Measurements from ENCODE around the gene GALNT10. TPM values are rescaled to one million over a fixed set of nuclear protein-coding genes. Genes with fewer than 3 reads are reported as not detected.

The GALNT10 gene
- total RNA-seq, 1 experiment from 2014 or later = 27.8 TPM

GRCh38 chr5:154313360-154314017, 123.0 kb downstream of the GALNT10 start:
- Histone ChIP-seq H3K9me3 (ENCODE audit: control insufficient read depth in 1 of 2, insufficient read depth in 1 of 2, low read depth in 1 of 2, low read length in 2 of 2) (no peaks in the 10 kb centered on the region), H3K9me2 (ENCODE audit: insufficient read depth) (no peaks in the 10 kb centered on the region), H3K36me3 (ENCODE audit: control insufficient read depth in 1 of 2, insufficient read depth in 2 of 2, low read length in 2 of 2) (no peaks in the 10 kb centered on the region), H3K27me3 (ENCODE audit: insufficient read depth, low read length) (no peaks in the 10 kb centered on the region), H3K4me1 (ENCODE audit: control insufficient read depth in 1 of 2, insufficient read depth in 2 of 2, low read length in 2 of 2) (no peaks in the 10 kb centered on the region), H3K79me2 (ENCODE audit: insufficient read depth, low read length) (no peaks in the 10 kb centered on the region), H3K4me2 (ENCODE audit: low read length) (no peak overlapping the region), H3K9ac (ENCODE audit: low read length) (no peak overlapping the region), H3K27ac (ENCODE audit: low read depth, low read length) (no peak overlapping the region), H2AFZ (ENCODE audit: low read depth, low read length, poor library complexity, severe bottlenecking) (no peak overlapping the region), H3K4me3 (replicated peaks in 1 of 2; ENCODE audit: low read depth in 1 of 2, low read length in 2 of 2) (no peak overlapping the region), H4K20me1 (ENCODE audit: insufficient read depth) (no peaks in the 10 kb centered on the region)
- CTCF ChIA-PET = no interaction called here
- no peak for TF ChIP-seq CTCF (IDR thresholded peaks at IDR 0.05 in 2 of 3, conservative IDR thresholded peaks at IDR 0.05 in 1 of 3; ENCODE audit: borderline replicate concordance in 1 of 3, insufficient read depth in 1 of 3, low read depth in 2 of 3, low read length in 2 of 3)
- no peak for TF ChIP-seq EGR1 (IDR thresholded peaks at IDR 0.05; ENCODE audit: low read depth)
- TF ChIP-seq ZFX (IDR thresholded peaks at IDR 0.05) = no peak
- TF ChIP-seq SRF (IDR thresholded peaks at IDR 0.05; ENCODE audit: low read depth) = no peak
- TF ChIP-seq, protein P1, sequence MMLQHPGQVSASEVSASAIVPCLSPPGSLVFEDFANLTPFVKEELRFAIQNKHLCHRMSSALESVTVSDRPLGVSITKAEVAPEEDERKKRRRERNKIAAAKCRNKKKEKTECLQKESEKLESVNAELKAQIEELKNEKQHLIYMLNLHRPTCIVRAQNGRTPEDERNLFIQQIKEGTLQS (IDR thresholded peaks at IDR 0.05) = no peak
- TF ChIP-seq FOSL1 (IDR thresholded peaks at IDR 0.05; ENCODE audit: low read depth) = no peak
- no peak for TF ChIP-seq EZH2phosphoT487 (IDR thresholded peaks at IDR 0.05; ENCODE audit: borderline replicate concordance)
- TF ChIP-seq SP1 (IDR thresholded peaks at IDR 0.05; ENCODE audit: low read depth) = no peak
- POLR2A ChIA-PET = no interaction called here
- DNase-seq (ENCODE audit: low read depth, low spot score) = no peak
- no TSS peak for BruUV-seq (replicated peaks)
- intact Hi-C loops (cut with micrococcal nuclease) = no loop called here
- ATAC-seq = no peak
- RAD21 ChIA-PET (ENCODE audit: low non-redundant PET in 1 of 2, low total read pairs in 2 of 2, uncharacterized antibody in 2 of 2, unreplicated experiment in 2 of 2) = no interaction called here

DNA sequence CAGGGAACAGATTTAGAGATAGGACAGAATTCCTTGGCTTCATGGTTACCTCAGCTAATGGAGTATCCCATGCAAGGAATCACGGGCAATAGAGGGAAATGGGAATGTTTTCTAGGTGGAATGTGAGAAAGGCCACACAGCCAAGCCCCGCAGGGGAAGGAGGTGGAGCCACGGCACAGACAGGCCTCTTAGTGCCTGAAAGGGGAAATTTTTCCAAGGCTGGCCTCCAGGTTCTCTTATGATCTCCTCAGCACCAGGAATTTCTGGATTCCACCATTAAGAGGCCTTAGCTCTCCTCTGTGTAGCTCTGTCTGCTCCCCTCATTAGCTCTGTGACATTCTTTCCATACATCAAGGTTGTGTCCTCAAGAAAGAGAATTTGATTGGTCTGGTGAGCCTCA, 124.7 kb downstream of the GALNT10 start:
- RAD21 ChIA-PET (ENCODE audit: low non-redundant PET in 1 of 2, low total read pairs in 2 of 2, uncharacterized antibody in 2 of 2, unreplicated experiment in 2 of 2) = no interaction called here
- H3K9me3 ChIP-seq (ENCODE audit: control insufficient read depth in 1 of 2, insufficient read depth in 1 of 2, low read depth in 1 of 2, low read length in 2 of 2) = no peaks in the 10 kb centered on the region

More for the DNA sequence above, 124.7 kb downstream of the GALNT10 start:
- Histone ChIP-seq H3K9me2 (ENCODE audit: insufficient read depth) (no peaks in the 10 kb centered on the region), H3K9ac (ENCODE audit: low read length) (no peak overlapping the region), H2AFZ (ENCODE audit: low read depth, low read length, poor library complexity, severe bottlenecking) (no peak overlapping the region), H3K4me2 (ENCODE audit: low read length) (no peak overlapping the region), H3K4me3 (replicated peaks in 1 of 2; ENCODE audit: low read depth in 1 of 2, low read length in 2 of 2) (no peak overlapping the region), H4K20me1 (ENCODE audit: insufficient read depth) (no peaks in the 10 kb centered on the region), H3K36me3 (ENCODE audit: control insufficient read depth in 1 of 2, insufficient read depth in 2 of 2, low read length in 2 of 2) (no peaks in the 10 kb centered on the region), H3K27me3 (ENCODE audit: insufficient read depth, low read length) (no peaks in the 10 kb centered on the region), H3K79me2 (ENCODE audit: insufficient read depth, low read length) (no peaks in the 10 kb centered on the region), H3K27ac (ENCODE audit: low read depth, low read length) (no peak overlapping the region), H3K4me1 (ENCODE audit: control insufficient read depth in 1 of 2, insufficient read depth in 2 of 2, low read length in 2 of 2) (no peaks in the 10 kb centered on the region)
- BruUV-seq (replicated peaks) = no TSS peak
- intact Hi-C loops (cut with micrococcal nuclease) = no loop called here
- ChIA-PET CTCF (no interaction called here), POLR2A (no interaction called here)
- DNase-seq (ENCODE audit: low read depth, low spot score) (no peak), ATAC-seq (no peak)
- TF ChIP-seq ZBTB33 (IDR thresholded peaks at IDR 0.05; ENCODE audit: extremely low read depth, insufficient replicate concordance, low read length) (no peak), SIN3A (IDR thresholded peaks at IDR 0.05; ENCODE audit: low read depth) (no peak), EZH2phosphoT487 (IDR thresholded peaks at IDR 0.05; ENCODE audit: borderline replicate concordance) (no peak), JUND (IDR thresholded peaks at IDR 0.05) (no peak), EGR1 (IDR thresholded peaks at IDR 0.05; ENCODE audit: low read depth) (no peak)

Measured in HCT116 (cell line).